Calu3 (cell line): ENCODE measurements around the gene PPP4C. TPM values are rescaled to one million over a fixed set of nuclear protein-coding genes. Genes with fewer than 3 reads are reported as not detected.

Experiments
- BruUV-seq: library from RNA; stranded (reverse); fragments of 400-500 nt; replicated peaks from 2 replicates; lab custom pipeline; 2021; lab: Mats Ljungman, UMichigan
- CTCF ChIA-PET: fragments of 300-600 bp; sonication (Branson Sonifier 250); formaldehyde crosslinking; loops from one replicate; lab custom pipeline; 2022; ENCODE audit warnings: antibody characterized with exemption; lab: Charles Lee
- DNase-seq: peaks from one replicate; pipeline ENCODE4 v3.0.0; 2022
- H3K27ac Mint-ChIP-seq: one replicate; pipeline ENCODE4 v1.8.0; 2022; ENCODE audit warnings: mixed read lengths; ENCODE audit not compliant: unreplicated experiment
- H3K27me3 Mint-ChIP-seq: one replicate; pipeline ENCODE4 v1.8.0; 2022; ENCODE audit warnings: mixed read lengths; ENCODE audit not compliant: unreplicated experiment
- H3K36me3 Mint-ChIP-seq: one replicate; pipeline ENCODE4 v1.8.0; 2022; ENCODE audit warnings: mild to moderate bottlenecking, moderate library complexity, mixed read lengths; ENCODE audit not compliant: insufficient read depth, unreplicated experiment
- H3K4me1 Mint-ChIP-seq: one replicate; pipeline ENCODE4 v1.8.0; 2022; ENCODE audit warnings: mild to moderate bottlenecking, low read depth, mixed read lengths; ENCODE audit not compliant: unreplicated experiment
- H3K4me3 Mint-ChIP-seq: one replicate; pipeline ENCODE4 v1.8.0; 2022; ENCODE audit warnings: mild to moderate bottlenecking, low read depth, moderate library complexity, mixed read lengths; ENCODE audit not compliant: unreplicated experiment
- H3K9me3 Mint-ChIP-seq: one replicate; pipeline ENCODE4 v1.8.0; 2022; ENCODE audit warnings: low read depth, mixed read lengths; ENCODE audit not compliant: unreplicated experiment
- CTCF ChIP-seq: fragments of 200-600 bp; IDR thresholded peaks from one replicate; pipeline ENCODE4 v1.8.0; 2022; ENCODE audit warnings: antibody characterized with exemption; ENCODE audit not compliant: unreplicated experiment
- intact Hi-C: fragments of 100-400 bp; cut with micrococcal nuclease; formaldehyde crosslinking; loops from one replicate; pipeline ENCODE4 v1.10.0; 2022; ENCODE audit not compliant: unreplicated experiment
- total RNA-seq: library from RNA; stranded (reverse); gene quantifications from 2 replicates; pipeline ENCODE4 v1.2.3, GENCODE V29; 2022

The PPP4C gene
- total RNA-seq, 1 experiment from 2014 or later: 184 TPM

GRCh38 chr16:30054959-30055553, 20.7 kb upstream of the PPP4C start:
- DNase-seq: peak; percentile 65
- Mint-ChIP-seq H3K27me3 (no peaks in the 10 kb centered on the region), H3K4me3 (peak overlapping the region; percentile 76)

GRCh38 chr16:30060346-30060745, 15.4 kb upstream of the PPP4C start:
- no peaks in the 10 kb centered on the region for H3K27me3 Mint-ChIP-seq
- H3K36me3 Mint-ChIP-seq: peaks cover 25% of the 10 kb centered on the region
- BruUV-seq: no TSS peak
- DNase-seq: no peak
- no peak overlapping the region for H3K4me3 Mint-ChIP-seq
- CTCF ChIA-PET: no interaction called here
- no peak overlapping the region for H3K27ac Mint-ChIP-seq
- H3K9me3 Mint-ChIP-seq: no peaks in the 10 kb centered on the region
- TF ChIP-seq CTCF: no peak
- intact Hi-C loops: no loop called here
- H3K4me1 Mint-ChIP-seq: peaks cover 25% of the 10 kb centered on the region

More at GRCh38 chr16:30054959-30055553, 20.7 kb upstream of the PPP4C start:
- intact Hi-C loops: no loop called here
- CTCF ChIA-PET: interaction anchor here (1.1 to 1.7 kb wide), 3 partner anchors 9 to 37 kb away, joined by 4 to 7 read pairs (median 5); partner anchors contain the start of genes ALDOA and TBX6
- TF ChIP-seq CTCF: peak; percentile 42
- BruUV-seq: no TSS peak
- peaks cover 40% of the 10 kb centered on the region for H3K36me3 Mint-ChIP-seq
- no peak overlapping the region for H3K27ac Mint-ChIP-seq
- peaks cover 31% of the 10 kb centered on the region for H3K4me1 Mint-ChIP-seq
- no peaks in the 10 kb centered on the region for H3K9me3 Mint-ChIP-seq

GRCh38 chr16:30060836-30061554, 14.8 kb upstream of the PPP4C start:
- Mint-ChIP-seq H3K27ac (no peak overlapping the region), H3K27me3 (no peaks in the 10 kb centered on the region), H3K36me3 (peaks cover 31% of the 10 kb centered on the region), H3K9me3 (no peaks in the 10 kb centered on the region), H3K4me3 (no peak overlapping the region), H3K4me1 (peaks cover 24% of the 10 kb centered on the region)
- intact Hi-C loops: no loop called here
- TF ChIP-seq CTCF: no peak
- DNase-seq: no peak
- no TSS peak for BruUV-seq
- CTCF ChIA-PET: interaction anchor here (0.7 kb wide), 1 partner anchor 348 kb away, joined by 8 read pairs; no protein-coding TSS in a partner anchor

- H3K4me3 Mint-ChIP-seq: peak overlapping the region; percentile 83
- no TSS peak for BruUV-seq
- DNase-seq: no peak
- peaks cover 54% of the 10 kb centered on the region for H3K36me3 Mint-ChIP-seq
- H3K9me3 Mint-ChIP-seq: no peaks in the 10 kb centered on the region
- peaks cover 37% of the 10 kb centered on the region for H3K4me1 Mint-ChIP-seq
- CTCF ChIA-PET: interaction anchor here (1.2 kb wide), 1 partner anchor 8 kb away, joined by 7 read pairs; no protein-coding TSS in a partner anchor
- no peaks in the 10 kb centered on the region for H3K27me3 Mint-ChIP-seq
- intact Hi-C loops: no loop called here
- no peak for TF ChIP-seq CTCF
- peak overlapping the region; percentile 87 for H3K27ac Mint-ChIP-seq
Observed at GRCh38 chr16:30063278-30063892, 12.4 kb upstream of the PPP4C start.
